ENCODE data around the gene LECT2. TPM values are rescaled to one million over a fixed set of nuclear protein-coding genes. Genes with fewer than 3 reads are reported as not detected.

The LECT2 gene
- total RNA-seq, 1 experiment from 2014 or later = not detected

- DNase-seq (ENCODE audit: low read depth, low spot score) = no peak
- intact Hi-C loops (cut with micrococcal nuclease; ENCODE audit: unreplicated experiment) (no loop called here), in situ Hi-C loops (cut with HindIII; ENCODE audit: low pct_unique_long_range_greater_than_20kb, low sequenced_read_pairs) (no loop called here)
- Histone ChIP-seq H3K36me3 (ENCODE audit: control insufficient read depth, insufficient read depth, low read length) (no peaks in the 10 kb centered on the region), H3K9me3 (ENCODE audit: control insufficient read depth, insufficient read depth, low read depth, low read length) (no peaks in the 10 kb centered on the region), H3K27ac (ENCODE audit: low read length) (no peak overlapping the region), H3K27me3 (ENCODE audit: control insufficient read depth, insufficient read depth, low read length) (peaks cover 19% of the 10 kb centered on the region), H3K4me1 (ENCODE audit: control insufficient read depth, insufficient read depth, low read length) (no peaks in the 10 kb centered on the region), H3K4me3 (ENCODE audit: low read depth in 2 of 2, low read length in 2 of 2) (no peak overlapping the region)
- TF ChIP-seq SIN3A (IDR thresholded peaks at IDR 0.05; ENCODE audit: borderline replicate concordance, insufficient read depth, low read depth, low read length) = no peak
- no peak for TF ChIP-seq CTCF (IDR thresholded peaks at IDR 0.05)
- no peak for TF ChIP-seq REST (IDR thresholded peaks at IDR 0.05; ENCODE audit: insufficient read depth in 1 of 2, low read depth in 2 of 2, low read length in 1 of 2)
- no peak for TF ChIP-seq TCF7L2 (IDR thresholded peaks at IDR 0.05; ENCODE audit: low read depth, low read length)
- no peak for TF ChIP-seq POLR2AphosphoS5 (IDR thresholded peaks at IDR 0.05; ENCODE audit: low read depth, low read length)
- ATAC-seq = no peak
- POLR2A ChIA-PET = no interaction called here
- BruUV-seq (replicated peaks) = no TSS peak
- CTCF ChIA-PET = no interaction called here
These were observed 38.0 kb downstream of the LECT2 start for GRCh38 chr5:135916638-135917263.

DNA sequence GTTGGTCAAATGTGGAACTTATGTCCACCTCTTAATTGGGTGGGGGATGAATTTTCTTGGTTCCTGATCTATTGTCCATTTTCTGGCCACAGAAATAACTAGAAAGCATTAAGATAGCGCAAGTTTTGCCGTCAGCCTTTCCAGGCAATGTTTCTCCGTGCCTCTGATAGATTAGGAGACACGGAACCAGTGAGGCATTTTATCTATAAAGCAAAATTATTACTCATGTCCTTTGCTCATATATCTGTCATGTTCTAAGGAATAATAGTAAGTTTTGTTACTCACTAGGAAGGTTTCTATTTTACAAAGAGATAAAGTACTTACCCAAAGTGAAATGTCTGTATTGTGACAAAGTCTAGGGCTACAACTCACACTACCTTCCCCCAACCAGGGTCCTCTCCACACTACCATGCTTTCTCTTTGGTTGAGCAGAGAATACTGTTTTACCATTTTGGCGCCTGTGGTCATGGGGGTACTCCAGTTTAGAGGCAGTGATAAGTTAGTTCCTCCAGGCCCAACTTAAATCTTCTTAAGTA, 39.2 kb downstream of the LECT2 start:
- peaks cover 22% of the 10 kb centered on the region for H3K27me3 ChIP-seq (ENCODE audit: control insufficient read depth, insufficient read depth, low read length)
- CTCF ChIA-PET = no interaction called here
- no peaks in the 10 kb centered on the region for H3K9me3 ChIP-seq (ENCODE audit: control insufficient read depth, insufficient read depth, low read depth, low read length)
- POLR2A ChIA-PET = no interaction called here
- H3K4me3 ChIP-seq (ENCODE audit: low read depth in 2 of 2, low read length in 2 of 2) = no peak overlapping the region
- in situ Hi-C loops (cut with HindIII; ENCODE audit: low pct_unique_long_range_greater_than_20kb, low sequenced_read_pairs) = no loop called here
- no peaks in the 10 kb centered on the region for H3K4me1 ChIP-seq (ENCODE audit: control insufficient read depth, insufficient read depth, low read length)
- ATAC-seq = no peak
- H3K36me3 ChIP-seq (ENCODE audit: control insufficient read depth, insufficient read depth, low read length) = no peaks in the 10 kb centered on the region
- no peak for DNase-seq (ENCODE audit: low read depth, low spot score)
- no peak for TF ChIP-seq SIN3A (IDR thresholded peaks at IDR 0.05; ENCODE audit: borderline replicate concordance, insufficient read depth, low read depth, low read length)
- TF ChIP-seq REST (IDR thresholded peaks at IDR 0.05; ENCODE audit: insufficient read depth in 1 of 2, low read depth in 2 of 2, low read length in 1 of 2) = no peak
- TF ChIP-seq TCF7L2 (IDR thresholded peaks at IDR 0.05; ENCODE audit: low read depth, low read length) = no peak
- TF ChIP-seq CTCF (IDR thresholded peaks at IDR 0.05) = no peak
- no peak for TF ChIP-seq POLR2AphosphoS5 (IDR thresholded peaks at IDR 0.05; ENCODE audit: low read depth, low read length)
- intact Hi-C loops (cut with micrococcal nuclease; ENCODE audit: unreplicated experiment) = no loop called here
- no TSS peak for BruUV-seq (replicated peaks)
- H3K27ac ChIP-seq (ENCODE audit: low read length) = no peak overlapping the region
